HG03432 (cell line): ENCODE data around the gene METTL13.

Experiments used
- ATAC-seq: cut with Tn5 transposase; IDR thresholded peaks from one replicate; pipeline ENCODE4 v1.9.1; 2021; ENCODE audit warnings: mild to moderate bottlenecking, moderate library complexity; ENCODE audit not compliant: unreplicated experiment

The METTL13 gene

DNA sequence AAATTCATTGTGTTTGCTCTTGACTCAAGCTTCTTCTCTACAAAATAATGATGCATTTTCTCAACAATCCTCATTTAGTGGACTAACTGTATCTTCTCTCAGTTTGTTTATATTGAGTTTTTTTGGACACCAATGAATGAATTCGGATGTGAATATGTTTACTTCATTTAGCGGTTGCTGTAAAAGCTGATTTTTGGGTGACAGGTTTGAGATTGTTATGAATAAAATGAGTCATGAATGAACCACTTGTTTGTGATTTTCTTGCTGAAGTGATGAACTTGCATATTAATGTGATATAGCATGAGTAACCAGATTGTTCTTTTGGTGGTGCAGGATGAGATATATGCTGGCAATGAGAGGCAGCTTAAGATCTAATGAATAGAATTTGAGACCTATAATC is 62.9 kb downstream of the METTL13 start:
- ATAC-seq = no peak

- ATAC-seq = no peak
Measured at GRCh38 chr1:171845998-171846397, 64.5 kb downstream of the METTL13 start.
